K562 (cell line): ENCODE measurements around the gene STAG2. TPM values are rescaled to one million over a fixed set of nuclear protein-coding genes. Genes with fewer than 3 reads are reported as not detected.
A peak's percentile ranks its signal among the peaks of the same experiment; 100 is the strongest.

Experiments used
- ATAC-seq: fragments of 200-7000 bp; cut with Tn5 transposase; 3 replicates; pipeline ENCODE4 v1.9.1; 2020; ENCODE audit warnings: moderate library complexity
- BruUV-seq: library from RNA; stranded (reverse); fragments of 400-500 nt; replicated peaks from 2 replicates; lab custom pipeline; 2021; lab: Mats Ljungman, UMichigan
- CTCF ChIA-PET: fragments of 300-600 bp; formaldehyde crosslinking; extraction: SDS; loops from one replicate; lab custom pipeline; 2021; ENCODE audit warnings: low intra/inter-chr PET ratio; lab: Yijun Ruan, JAX
- POLR2A ChIA-PET: fragments of 300-600, 350-650 bp; sonication (Branson Sonifier 250); formaldehyde crosslinking; extraction: SDS; loops from one replicate; lab custom pipeline; 2021; ENCODE audit warnings: antibody characterized with exemption, inconsistent platforms; lab: Yijun Ruan, JAX
- DNase-seq, 4 experiments: peaks; one replicate each; pipeline versions ENCODE4 v3.0.0 to v3.0.0-alpha.2; 2011 to 2018; ENCODE audit warnings: low spot score in 3 of 4, mixed read lengths in 3 of 4; ENCODE audit errors: extremely low read depth in 1 of 4
- FAIRE-seq: peaks from 2 replicates; lab custom pipeline; 2011; peaks lifted over from hg19 to GRCh38; lab: Jason Lieb, UNC
- H2AFZ ChIP-seq: 2 replicates; pipeline ENCODE4 v1.6.0; 2011; ENCODE audit warnings: low read depth, low read length, control low read depth, inconsistent platforms
- H3K27ac ChIP-seq: fragments of 200-600 bp; 3 replicates; pipeline ENCODE4 v1.8.0; 2011; ENCODE audit warnings: low read depth, mild to moderate bottlenecking, control low read depth, inconsistent platforms, low read length, moderate library complexity, mixed read lengths; ENCODE audit errors: extremely low read depth
- H3K27me3 ChIP-seq, 2 experiments: fragments of 300-600 bp in 1 of 2; 2 replicates in 1 of 2; 3 replicates in 1 of 2; pipeline versions ENCODE4 v1.6.0 to v1.8.0; 2011; ENCODE audit warnings: inconsistent platforms in 2 of 2, low read length in 2 of 2, mild to moderate bottlenecking in 1 of 2, mixed read lengths in 1 of 2, moderate library complexity in 1 of 2; ENCODE audit not compliant: control insufficient read depth in 2 of 2, insufficient read depth in 2 of 2
- H3K36me3 ChIP-seq: fragments of 300-600 bp; 3 replicates; pipeline ENCODE4 v1.8.0; 2011; ENCODE audit warnings: mild to moderate bottlenecking, low read length, inconsistent platforms; ENCODE audit not compliant: control insufficient read depth, insufficient read depth
- H3K4me1 ChIP-seq, 2 experiments: fragments of 200-600 bp in 1 of 2; replicated peaks in 1 of 2; 2 replicates in 1 of 2; 3 replicates in 1 of 2; pipeline versions ENCODE4 v1.5.1 to v1.8.0; 2011; ENCODE audit warnings: inconsistent platforms in 2 of 2, low read length in 2 of 2, mild to moderate bottlenecking in 1 of 2, mixed read lengths in 1 of 2, moderate library complexity in 1 of 2; ENCODE audit not compliant: control insufficient read depth in 2 of 2, insufficient read depth in 2 of 2
- H3K4me2 ChIP-seq: 2 replicates; pipeline ENCODE4 v1.6.1; 2011; ENCODE audit warnings: low read length, control low read depth, inconsistent platforms, mixed read lengths; ENCODE audit not compliant: insufficient read depth
- H3K4me3 ChIP-seq: fragments of 200-600 bp; sonication (generic), shearing (Covaris generic); 2 replicates; pipeline ENCODE4 v1.5.1; 2016; ENCODE audit warnings: control low read depth, inconsistent platforms
- H3K79me2 ChIP-seq: fragments of 200-600 bp; 3 replicates; pipeline ENCODE4 v1.8.0; 2011; ENCODE audit warnings: low read length, inconsistent platforms; ENCODE audit not compliant: control insufficient read depth, insufficient read depth
- H3K9ac ChIP-seq, 2 experiments: 2 replicates each; pipeline versions ENCODE4 v1.6.0 to v1.6.1; 2011; ENCODE audit warnings: low read depth in 2 of 2, low read length in 2 of 2, control low read depth in 1 of 2, inconsistent platforms in 1 of 2, mild to moderate bottlenecking in 1 of 2, mixed read lengths in 1 of 2; ENCODE audit not compliant: insufficient read depth in 1 of 2
- H3K9me1 ChIP-seq: one replicate; pipeline ENCODE4 v1.6.0; 2011; ENCODE audit warnings: inconsistent platforms, mild to moderate bottlenecking, low read length, moderate library complexity; ENCODE audit not compliant: control insufficient read depth, insufficient read depth
- H3K9me3 ChIP-seq: replicated peaks from 2 replicates; pipeline ENCODE4 v1.5.1; 2011; ENCODE audit warnings: low read depth, low read length, inconsistent platforms; ENCODE audit not compliant: control insufficient read depth, insufficient read depth
- H4K20me1 ChIP-seq: replicated peaks from 2 replicates; pipeline ENCODE4 v1.6.1; 2011; ENCODE audit warnings: low read length, inconsistent platforms, mixed read lengths; ENCODE audit not compliant: control insufficient read depth, insufficient read depth
- ARID1B ChIP-seq: fragments of 450-650 bp; IDR thresholded peaks from 2 replicates; pipeline ENCODE4 v1.6.1; 2016; ENCODE audit warnings: antibody characterized with exemption, mild to moderate bottlenecking, inconsistent platforms
- CBX1 ChIP-seq: sonication (generic); IDR thresholded peaks from 2 replicates; pipeline ENCODE4 v1.6.1; 2016; ENCODE audit warnings: antibody characterized with exemption, low read depth, mild to moderate bottlenecking
- CSDE1 ChIP-seq, 2 experiments: fragments of 450-650 bp; IDR thresholded peaks; 2 replicates each; pipeline ENCODE4 v1.6.1; 2016; ENCODE audit warnings: mild to moderate bottlenecking in 1 of 2
- DPF2 ChIP-seq: fragments of 450-650 bp; IDR thresholded peaks from 2 replicates; pipeline ENCODE4 v1.6.1; 2016
- GABPB1 ChIP-seq: sonication (generic); formaldehyde crosslinking; IDR thresholded peaks from 2 replicates; pipeline ENCODE4 v1.8.0; 2022; ENCODE audit warnings: mild to moderate bottlenecking, missing genetic modification reagents
- GMEB1 ChIP-seq: fragments of 250-450 bp; sonication (Bioruptor Pico); IDR thresholded peaks from 2 replicates; pipeline ENCODE4 v1.4.0; 2020; ENCODE audit warnings: mild to moderate bottlenecking
- HBP1 ChIP-seq: fragments of 450-650 bp; formaldehyde crosslinking; IDR thresholded peaks from 2 replicates; pipeline ENCODE4 v1.4.0; 2022; ENCODE audit warnings: missing genetic modification characterization
- KLF6 ChIP-seq: fragments of 250-450 bp; sonication (Bioruptor Pico); IDR thresholded peaks from 2 replicates; pipeline ENCODE4 v1.4.0; 2020; ENCODE audit warnings: mild to moderate bottlenecking, moderate library complexity, borderline replicate concordance
- MAFG ChIP-seq: fragments of 450-650 bp; conservative IDR thresholded peaks from 2 replicates; pipeline ENCODE4 v1.6.1; 2016; ENCODE audit warnings: missing genetic modification characterization, missing compliant biosample characterization
- NFE2 ChIP-seq: IDR thresholded peaks from 2 replicates; pipeline ENCODE4 v1.6.1; 2014; ENCODE audit warnings: antibody characterized with exemption, low read depth
- NR0B1 ChIP-seq: fragments of 450-650 bp; IDR thresholded peaks from one replicate; pipeline ENCODE4 v1.6.1; 2018; ENCODE audit warnings: mild to moderate bottlenecking, moderate library complexity; ENCODE audit not compliant: partially characterized antibody
- RAD51 ChIP-seq: fragments of 450-650 bp; IDR thresholded peaks from 2 replicates; pipeline ENCODE4 v1.7.1; 2016; ENCODE audit warnings: low read depth, mild to moderate bottlenecking, borderline replicate concordance
- STAT5B ChIP-seq: fragments of 250-450 bp; sonication (Bioruptor Pico); IDR thresholded peaks from 2 replicates; pipeline ENCODE4 v1.8.0; 2021; ENCODE audit warnings: mild to moderate bottlenecking, inconsistent platforms
- TAL1 ChIP-seq: fragments of 450-650 bp; IDR thresholded peaks from 2 replicates; pipeline ENCODE4 v1.6.1; 2016; ENCODE audit warnings: mild to moderate bottlenecking
- TRIM24 ChIP-seq, 2 experiments: fragments of 450-650 bp; IDR thresholded peaks; 2 replicates each; pipeline ENCODE4 v1.6.1; 2016
- TRIM28 ChIP-seq: fragments of 450-650 bp; IDR thresholded peaks from 2 replicates; pipeline ENCODE4 v1.6.1; 2017
- XRCC4 ChIP-seq: IDR thresholded peaks from one replicate; pipeline ENCODE4 v1.6.1; 2011; ENCODE audit not compliant: insufficient read depth, insufficient read length; ENCODE audit errors: extremely low read depth
- ZFP36 ChIP-seq: fragments of 150-350 bp; IDR thresholded peaks from 2 replicates; pipeline ENCODE4 v1.6.1; 2018; ENCODE audit warnings: low read length, low read depth; ENCODE audit not compliant: partially characterized antibody
- ZNF316 ChIP-seq: fragments of 450-650 bp; IDR thresholded peaks from 2 replicates; pipeline ENCODE4 v1.6.1; 2016
- WGBS: fragments of 100-300 bp; shearing (Covaris generic); methylation state at CpG from one replicate; pipeline ENCODE4 v1.1.6; 2016; ENCODE audit warnings: low coverage, mixed read lengths; ENCODE audit not compliant: insufficient coverage; ENCODE audit errors: missing lambda C conversion rate; 5-methylcytosine and 5-hydroxymethylcytosine counted together
- in situ Hi-C: fragments of 300-500 bp; cut with MboI; formaldehyde crosslinking; loops from 4 replicates; pipeline ENCODE4 v1.15.0; 2018; ENCODE audit warnings: inconsistent platforms, mixed read lengths
- intact Hi-C: fragments of 100-400 bp; cut with micrococcal nuclease; formaldehyde crosslinking; loops from 2 replicates; pipeline ENCODE4 v1.14.2; 2022
- polyA plus RNA-seq, 8 experiments: library from polyadenylated mRNA; depleted of rRNA in 4 of 8; stranded (reverse) in 5 of 8; unstranded in 3 of 8; fragments of >200 nt; fragmentation: Nextera tagmentation in 2 of 8; fragmentation: Illumina TruSeq in 1 of 8; extraction: Ambion mirVana in 2 of 8; extraction: Trizol in 1 of 8; gene quantifications; 2 replicates each; pipeline versions ENCODE4 v1.2.1 to v1.2.3, GENCODE V29; 2011 to 2014; ENCODE audit warnings: inconsistent platforms in 1 of 8, missing spikeins in 1 of 8
- total RNA-seq, 7 experiments: library from RNA; depleted of rRNA in 6 of 7; stranded (reverse); fragments of >200 nt in 6 of 7; fragmentation: Illumina TruSeq in 2 of 7; extraction: Trizol in 2 of 7; gene quantifications; 2 replicates each; pipeline versions ENCODE4 v1.2.1 to v1.2.3, GENCODE V29; 2011 to 2021; ENCODE audit warnings: low replicate concordance in 1 of 7

The STAG2 gene
- total and polyA plus RNA-seq, 9 of the 15 experiments (the other 6 are each of a cell fraction or from before 2014, with no cell fraction given): 40.3 to 133 (median 90.1) TPM

GRCh38 chrX:124023838-124024238, 62.3 kb downstream of the STAG2 start:
- H3K27ac ChIP-seq: peak overlapping the region; percentile 62; the same call in 2 of the 3 replicates
- no peaks in the 10 kb centered on the region for H3K9me1 ChIP-seq
- H3K36me3 ChIP-seq: peaks cover 53% of the 10 kb centered on the region; the same call in 2 of the 3 replicates
- H3K4me2 ChIP-seq: no peak overlapping the region
- intact Hi-C loops (loop anchor here (2.0 kb wide), 1 partner anchor 61 kb away; no protein-coding TSS in a partner anchor), in situ Hi-C loops (no loop called here)
- TF ChIP-seq DPF2 (peak; percentile 49), STAT5B (CRISPR knock-in tag) (no peak), KLF6 (CRISPR knock-in tag) (no peak), TRIM24 (IDR thresholded peaks at IDR 0.05) (0 out of 4 replicates have a peak, but pooled peaks of 1 of the 2 experiments have one; percentile 9), TAL1 (no peak), ZNF316 (0 out of 2 replicates have a peak, but pooled peaks have one; percentile 35), CBX1 (no peak), XRCC4 (no peak), TRIM28 (no peak), RAD51 (no peak), ARID1B (peak; percentile 15; the same call in 1 of the 2 replicates), ZFP36 (no peak), HBP1 (CRISPR knock-in tag) (no peak), NFE2 (peak; percentile 82), MAFG (tag) (peak; percentile 52; the same call in 1 of the 2 replicates), NR0B1 (no peak), GMEB1 (CRISPR knock-in tag) (no peak), GABPB1 (CRISPR knock-in tag) (no peak), CSDE1 (IDR thresholded peaks at IDR 0.05) (no peak)
- H2AFZ ChIP-seq: no peak overlapping the region
- H3K27me3 ChIP-seq: no peaks in the 10 kb centered on the region
- ChIA-PET CTCF (no interaction called here), POLR2A (interaction anchor here (1.0 kb wide), 1 partner anchor 9 kb away, joined by 3 read pairs; no protein-coding TSS in a partner anchor)
- peaks cover 65% of the 10 kb centered on the region for H3K79me2 ChIP-seq
- H3K4me3 ChIP-seq: no peak overlapping the region
- DNase-seq (no peak), FAIRE-seq (no peak), ATAC-seq (peak; percentile 78)
- no TSS peak for BruUV-seq
- WGBS: 35% methylated on average over 3 of the region's 3 CpGs
- H4K20me1 ChIP-seq: no peaks in the 10 kb centered on the region
- no peak overlapping the region; a peak in 1 of 4 replicates for H3K9ac ChIP-seq
- peaks cover 0 to 10% of the 10 kb centered on the region in 2 experiments; a peak in 2 of 5 replicates for H3K4me1 ChIP-seq
- no peaks in the 10 kb centered on the region for H3K9me3 ChIP-seq
